Measurements from ENCODE around the gene IFI35.
"Not testable (repeated sequence)": the region's sequence is repeated elsewhere in the genome, so short reads cannot be mapped to it uniquely, and the experiment has no call there.

The IFI35 gene

GRCh38 chr17:42997984-42998938 lies 8.3 kb upstream of the IFI35 start, which contains the start of gene RPL27:
Gene RPL27 (plus strand): TSS chr17:42998419. CDS start chr17:42998751, 332 bp downstream.
- DNase-seq (ENCODE audit: low read depth, low spot score), result peak; percentile 99

DNA sequence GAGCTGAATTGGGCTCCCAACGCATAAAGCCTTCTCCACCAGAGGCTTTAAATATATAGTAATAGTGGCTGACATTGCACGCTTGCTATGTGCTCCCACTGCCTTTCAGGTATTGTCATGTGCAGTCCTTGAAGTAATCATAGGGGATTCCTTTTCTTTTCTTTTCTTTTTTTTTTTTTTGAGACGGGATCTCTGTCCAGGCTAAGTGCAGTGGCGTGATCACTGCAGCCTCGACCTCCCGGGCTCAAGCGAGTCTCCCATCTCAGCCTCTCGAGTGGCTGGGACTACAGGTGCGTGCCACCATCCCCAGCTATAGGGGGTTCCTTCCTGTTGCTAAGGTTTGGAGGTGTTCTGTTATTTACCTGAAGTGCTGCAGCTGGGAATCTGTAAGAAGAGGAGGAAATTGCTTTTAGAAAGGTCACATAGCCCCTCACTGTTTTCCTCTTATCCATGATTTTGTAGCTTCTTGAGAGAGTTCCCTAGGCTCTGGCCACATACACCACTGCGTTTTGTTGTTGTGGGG lies 7.5 kb upstream of the IFI35 start:
- DNase-seq (ENCODE audit: low read depth, low spot score), result no peak

DNA sequence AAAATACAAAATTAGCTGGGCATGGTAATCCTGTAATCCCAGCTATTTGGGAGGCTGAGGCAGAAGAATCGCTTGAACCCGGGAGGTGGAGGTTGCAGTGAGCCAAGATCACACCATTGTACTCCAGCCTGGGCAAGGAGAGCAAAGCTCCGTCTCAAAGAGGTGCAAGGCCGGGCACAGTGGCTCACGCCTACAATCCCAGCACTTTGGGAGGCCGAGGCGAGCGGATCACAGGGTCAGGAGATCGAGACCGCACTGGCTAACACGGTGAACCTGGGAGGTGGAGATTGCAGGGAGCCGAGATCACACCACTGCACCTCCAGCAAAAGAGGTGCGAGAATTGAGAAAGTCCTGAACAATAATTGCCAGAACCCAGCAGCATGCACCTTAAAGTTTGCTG lies 5.7 kb upstream of the IFI35 start:
- not testable (repeated sequence) for DNase-seq (ENCODE audit: low read depth, low spot score)

- DNase-seq (ENCODE audit: low read depth, low spot score), result no peak
Measured at GRCh38 chr17:43003542-43004172, 2.9 kb upstream of the IFI35 start.

DNA sequence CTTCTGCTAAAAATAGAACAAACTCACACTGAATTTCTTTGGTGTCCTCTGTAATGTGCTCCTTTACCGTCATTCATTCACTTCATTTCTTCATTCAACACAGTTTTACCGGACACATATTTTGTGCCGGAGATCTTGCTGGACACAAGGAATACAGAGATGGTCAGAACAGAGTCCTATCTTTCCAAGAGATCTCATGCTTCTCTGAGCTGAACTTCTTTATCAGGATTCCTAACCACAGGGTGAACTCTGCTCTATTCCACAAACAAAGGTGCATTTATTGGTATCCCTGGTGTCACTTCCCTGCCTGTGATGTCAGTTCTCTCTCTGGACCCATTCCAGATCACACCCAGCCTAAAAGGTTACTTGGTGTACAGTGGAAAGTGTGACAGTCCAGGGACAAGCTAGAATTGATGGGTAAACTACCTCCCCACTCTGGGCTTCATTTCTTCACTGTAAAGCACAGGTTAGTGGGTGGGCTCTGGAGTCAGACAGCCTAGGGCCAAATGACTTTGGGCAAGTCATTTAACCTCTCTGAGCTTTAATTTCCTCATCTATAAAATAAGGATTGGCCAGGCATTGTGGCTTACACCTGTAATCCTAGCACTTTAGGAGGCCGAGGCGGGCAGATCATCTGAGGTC lies 4.2 kb downstream of the IFI35 start:
- DNase-seq (ENCODE audit: low read depth, low spot score), result no peak

GRCh38 chr17:43011728-43012472 lies 5.3 kb downstream of the IFI35 start:
- no peak for DNase-seq (ENCODE audit: low read depth, low spot score)

- no peak for DNase-seq (ENCODE audit: low read depth, low spot score)
Measured at GRCh38 chr17:43013296-43013695, 6.7 kb downstream of the IFI35 start.

- DNase-seq (ENCODE audit: low read depth, low spot score), result no peak
Measured at GRCh38 chr17:43014020-43014648, 7.5 kb downstream of the IFI35 start.

DNA sequence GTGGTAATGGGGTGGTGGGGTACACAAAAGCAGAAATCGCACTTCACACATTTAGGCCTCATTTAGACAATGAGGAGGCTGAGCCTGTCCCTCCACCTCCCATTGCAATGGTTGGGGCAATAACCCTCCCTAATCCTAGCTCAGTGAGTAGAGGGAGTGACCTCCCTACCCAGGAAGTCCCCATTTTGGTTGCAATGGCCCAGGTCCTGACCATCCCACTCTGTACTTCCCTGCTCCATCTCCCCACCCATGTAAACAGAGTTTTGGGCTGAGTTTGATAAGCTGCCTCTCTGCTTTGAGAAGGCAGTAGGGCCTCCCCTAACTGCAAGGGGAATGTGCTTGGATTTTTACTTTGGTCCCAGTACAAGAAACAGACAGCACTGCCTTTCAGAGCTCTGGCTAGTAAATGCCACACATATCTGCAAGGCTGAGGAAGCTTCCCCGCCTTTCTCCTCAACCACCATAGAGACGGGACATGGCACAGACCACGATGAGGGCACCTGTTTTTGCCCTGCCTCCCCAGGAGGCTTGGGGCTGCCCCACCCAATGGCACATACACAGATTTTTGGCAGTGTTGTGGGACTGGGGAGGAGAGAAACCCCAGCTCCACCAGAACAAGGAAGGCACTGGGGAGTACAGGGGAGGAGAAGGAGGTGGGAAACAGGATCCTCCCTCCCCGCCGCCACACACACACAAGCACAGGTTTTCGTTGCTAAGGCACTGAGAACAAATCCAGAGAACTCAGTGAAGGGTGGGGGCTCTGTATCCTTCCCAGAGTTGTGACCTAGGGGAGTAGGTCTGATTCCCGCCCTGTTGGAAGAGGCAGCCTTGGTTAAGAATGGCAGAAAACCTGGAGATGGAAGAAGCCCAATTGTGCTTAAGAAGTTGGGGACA lies 8.3 kb downstream of the IFI35 start:
- DNase-seq (ENCODE audit: low read depth, low spot score), result no peak

GRCh38 chr17:43015579-43015978 lies 9.0 kb downstream of the IFI35 start:
- no peak for DNase-seq (ENCODE audit: low read depth, low spot score)

GRCh38 chr17:43016216-43016615 lies 9.6 kb downstream of the IFI35 start:
- no peak for DNase-seq (ENCODE audit: low read depth, low spot score)

DNA sequence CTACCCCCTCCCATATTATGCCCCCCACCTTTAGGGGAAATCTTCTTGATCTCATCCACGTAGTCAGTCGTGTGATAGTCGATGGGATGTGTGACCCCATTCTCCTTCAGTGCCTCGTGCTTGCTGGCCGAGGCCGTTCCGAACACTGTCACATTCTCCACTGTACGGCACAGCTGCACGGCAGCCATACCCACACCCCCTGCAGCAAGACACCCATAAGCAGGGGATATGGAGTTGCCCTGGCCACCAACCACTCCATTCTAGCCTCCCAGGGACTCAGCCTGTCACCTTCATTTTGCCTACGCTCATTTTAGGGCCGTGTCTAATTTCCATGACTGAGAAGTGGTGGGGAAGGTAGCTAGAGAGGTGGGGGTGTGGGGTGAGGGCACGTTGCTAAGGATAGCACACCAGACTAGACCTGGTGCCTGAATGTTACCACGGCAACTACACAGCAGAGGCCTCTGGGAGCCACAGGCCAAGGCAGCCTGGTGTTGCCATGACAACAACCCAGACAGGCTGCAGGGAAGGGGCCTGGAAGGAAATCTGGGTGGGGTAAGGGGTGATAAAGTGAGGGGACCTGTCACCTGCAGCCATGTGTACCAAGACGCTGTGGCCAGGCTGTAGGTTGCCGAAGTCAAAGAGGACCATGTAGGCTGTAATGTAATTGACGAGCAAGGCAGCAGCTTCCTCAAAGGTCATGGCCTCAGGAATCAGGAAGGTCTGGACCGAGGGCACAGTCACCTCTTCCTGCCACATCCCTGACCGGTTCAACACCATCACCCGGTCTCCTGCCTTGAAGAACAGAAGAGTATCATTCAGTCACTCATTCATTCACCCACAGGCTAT lies 11.6 kb downstream of the IFI35 start:
- no peak for DNase-seq (ENCODE audit: low read depth, low spot score)

DNA sequence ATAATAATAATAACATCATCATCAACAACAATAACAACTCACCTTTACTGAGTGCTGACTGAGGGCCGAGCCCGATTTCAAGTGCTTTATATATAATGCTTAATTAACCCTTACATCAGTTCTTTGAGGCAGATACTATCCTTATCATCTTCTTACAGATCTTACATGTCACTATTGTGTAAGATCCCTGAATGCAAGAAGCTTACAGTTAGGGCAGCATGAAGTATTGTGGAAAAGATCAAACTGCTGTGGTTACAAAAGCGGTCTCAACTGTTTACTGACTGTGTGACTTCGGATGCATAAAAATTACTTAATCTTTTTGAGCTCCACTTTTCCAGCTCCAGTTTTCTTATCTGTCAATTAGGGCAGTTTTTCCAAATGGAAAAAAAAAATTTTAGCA lies 12.3 kb downstream of the IFI35 start:
- no peak for DNase-seq (ENCODE audit: low read depth, low spot score)

- no peak for DNase-seq (ENCODE audit: low read depth, low spot score)
Measured at GRCh38 chr17:43019418-43019817, 12.8 kb downstream of the IFI35 start.

GRCh38 chr17:43020030-43020621 lies 13.5 kb downstream of the IFI35 start:
- DNase-seq (ENCODE audit: low read depth, low spot score), result no peak

DNA sequence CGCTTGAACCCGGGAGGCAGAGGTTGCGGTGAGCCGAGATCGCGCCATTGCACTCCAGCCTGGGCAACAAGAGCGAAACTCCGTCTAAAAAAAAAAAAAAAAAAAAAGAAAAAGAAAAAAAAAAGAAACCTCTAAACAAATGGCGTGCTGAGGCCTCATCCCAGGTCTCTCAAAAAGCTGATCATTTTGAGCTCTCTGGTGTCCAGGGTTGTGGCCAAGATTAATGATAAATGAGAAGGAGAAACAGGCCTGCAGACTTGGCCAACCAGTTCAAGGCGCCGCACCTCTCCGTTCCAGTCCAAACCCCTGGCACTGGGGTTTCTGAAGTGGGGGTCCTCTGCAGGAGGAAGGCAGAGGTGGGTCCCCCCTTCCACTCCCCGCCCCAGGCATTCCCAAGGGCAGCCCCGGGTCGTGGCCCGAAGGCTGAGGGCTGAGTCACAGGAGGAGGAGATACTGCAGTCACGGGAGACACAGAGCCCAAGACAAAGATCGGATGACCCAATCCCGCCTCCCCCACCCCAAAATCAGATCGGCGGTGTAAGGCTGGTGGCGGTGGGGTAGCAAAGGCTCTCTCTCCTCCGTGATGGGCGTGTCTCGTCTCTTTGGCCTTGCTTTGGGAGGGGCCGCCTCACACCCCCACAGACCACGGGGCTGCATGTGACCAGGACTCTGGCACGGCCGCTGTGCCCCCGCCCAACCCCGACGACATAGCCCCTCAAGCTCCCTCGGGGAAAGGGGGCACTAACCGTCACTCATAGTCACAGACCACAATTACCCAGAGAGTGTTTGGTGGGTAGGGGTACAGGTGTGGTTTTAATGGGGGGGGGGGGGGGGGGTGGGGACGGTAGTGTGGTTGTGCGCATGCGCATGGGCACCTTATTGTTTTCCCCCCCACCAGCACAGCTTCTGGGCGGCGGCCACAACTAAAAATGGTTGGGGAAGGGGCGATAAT lies 14.5 kb downstream of the IFI35 start:
- DNase-seq (ENCODE audit: low read depth, low spot score), result peak; percentile 29

- peak; percentile 47 for DNase-seq (ENCODE audit: low read depth, low spot score)
Measured at GRCh38 chr17:43021741-43022512, 15.3 kb downstream of the IFI35 start, which contains the start of gene VAT1. Gene VAT1 (minus strand): TSS chr17:43022385. CDS start chr17:43022322, 63 bp downstream.
